Trophoblast cell (in vitro differentiated cells and primary cell): ENCODE measurements around the gene ATIC.

ENCODE experiments used
- DNase-seq, 2 donors: peaks; one replicate each; pipeline ENCODE4 v3.0.0-alpha.2; 2016
- H2AFZ ChIP-seq: 2 replicates; pipeline ENCODE4 v1.6.1; 2013; ENCODE audit warnings: low read length, moderate library complexity, mild to moderate bottlenecking; ENCODE audit not compliant: insufficient read depth, poor library complexity
- H2AK5ac ChIP-seq: 2 replicates; pipeline ENCODE4 v1.6.1; 2013; ENCODE audit warnings: mild to moderate bottlenecking, low read length
- H2BK120ac ChIP-seq: 2 replicates; pipeline ENCODE4 v1.6.1; 2013; ENCODE audit warnings: low read length, mild to moderate bottlenecking, moderate library complexity; ENCODE audit not compliant: insufficient read depth, poor library complexity
- H2BK12ac ChIP-seq: 2 replicates; pipeline ENCODE4 v1.6.1; 2013; ENCODE audit warnings: mild to moderate bottlenecking, low read length, moderate library complexity
- H2BK5ac ChIP-seq: 2 replicates; pipeline ENCODE4 v1.6.1; 2013; ENCODE audit warnings: low read length, low read depth, moderate library complexity, mild to moderate bottlenecking; ENCODE audit not compliant: poor library complexity
- H3K14ac ChIP-seq: 2 replicates; pipeline ENCODE4 v1.6.1; 2013; ENCODE audit warnings: mild to moderate bottlenecking, low read length
- H3K18ac ChIP-seq: 2 replicates; pipeline ENCODE4 v1.6.1; 2013; ENCODE audit warnings: mild to moderate bottlenecking, low read length
- H3K23ac ChIP-seq: 2 replicates; pipeline ENCODE4 v1.6.1; 2013; ENCODE audit warnings: low read length
- H3K27ac ChIP-seq: 2 replicates; pipeline ENCODE4 v1.5.1; 2013; ENCODE audit warnings: low read depth, mild to moderate bottlenecking, inconsistent platforms, low read length, moderate library complexity
- H3K27me3 ChIP-seq: 2 replicates; pipeline ENCODE4 v1.6.1; 2013; ENCODE audit warnings: inconsistent platforms, mild to moderate bottlenecking, low read length, moderate library complexity; ENCODE audit not compliant: insufficient read depth
- H3K36me3 ChIP-seq, 2 experiments: 1 replicate in 1 of 2; 2 replicates in 1 of 2; pipeline ENCODE4 v1.6.1; 2013; ENCODE audit warnings: low read length in 2 of 2, mild to moderate bottlenecking in 2 of 2, moderate library complexity in 1 of 2; ENCODE audit not compliant: insufficient read depth in 2 of 2, control insufficient read depth in 1 of 2
- H3K4ac ChIP-seq: 2 replicates; pipeline ENCODE4 v1.6.1; 2013; ENCODE audit warnings: low read depth, mild to moderate bottlenecking, low read length, moderate library complexity
- H3K4me1 ChIP-seq, 2 experiments: 1 replicate in 1 of 2; 2 replicates in 1 of 2; pipeline ENCODE4 v1.6.1; 2013; ENCODE audit warnings: low read length in 2 of 2, mild to moderate bottlenecking in 2 of 2, moderate library complexity in 1 of 2; ENCODE audit not compliant: insufficient read depth in 2 of 2, control insufficient read depth in 1 of 2
- H3K4me2 ChIP-seq: 2 replicates; pipeline ENCODE4 v1.6.1; 2013; ENCODE audit warnings: inconsistent platforms, mild to moderate bottlenecking, low read length, moderate library complexity
- H3K4me3 ChIP-seq: 2 replicates; pipeline ENCODE4 v1.5.1; 2013; ENCODE audit warnings: mild to moderate bottlenecking, low read depth, low read length, inconsistent platforms
- H3K79me1 ChIP-seq: one replicate; pipeline ENCODE4 v1.6.1; 2013; ENCODE audit warnings: low read length
- H3K79me2 ChIP-seq: 2 replicates; pipeline ENCODE4 v1.6.1; 2013; ENCODE audit warnings: low read length, mild to moderate bottlenecking; ENCODE audit not compliant: control insufficient read depth, insufficient read depth, poor library complexity
- H3K9ac ChIP-seq: 2 replicates; pipeline ENCODE4 v1.6.1; 2013; ENCODE audit warnings: mild to moderate bottlenecking, low read length
- H3K9me3 ChIP-seq: 2 replicates; pipeline ENCODE4 v1.6.1; 2013; ENCODE audit warnings: low read depth, mild to moderate bottlenecking, control low read depth, inconsistent platforms, low read length; ENCODE audit not compliant: insufficient read depth
- H4K12ac ChIP-seq: 2 replicates; pipeline ENCODE4 v1.6.1; 2013; ENCODE audit warnings: low read depth, mild to moderate bottlenecking, low read length, moderate library complexity
- H4K8ac ChIP-seq: 2 replicates; pipeline ENCODE4 v1.6.1; 2013; ENCODE audit warnings: low read depth, mild to moderate bottlenecking, low read length, moderate library complexity
- H4K91ac ChIP-seq: one replicate; pipeline ENCODE4 v1.6.1; 2013; ENCODE audit warnings: low read depth, mild to moderate bottlenecking, low read length, moderate library complexity
- WGBS: extraction: QIAGEN DNeasy Blood & Tissue Kit; methylation state at CpG from one replicate; pipeline ENCODE4 v1.1.7; 2013; ENCODE audit warnings: missing lambda C conversion rate; ENCODE audit not compliant: insufficient read length, insufficient coverage; ENCODE audit errors: extremely low coverage; 5-methylcytosine and 5-hydroxymethylcytosine counted together

ATIC gene

DNA sequence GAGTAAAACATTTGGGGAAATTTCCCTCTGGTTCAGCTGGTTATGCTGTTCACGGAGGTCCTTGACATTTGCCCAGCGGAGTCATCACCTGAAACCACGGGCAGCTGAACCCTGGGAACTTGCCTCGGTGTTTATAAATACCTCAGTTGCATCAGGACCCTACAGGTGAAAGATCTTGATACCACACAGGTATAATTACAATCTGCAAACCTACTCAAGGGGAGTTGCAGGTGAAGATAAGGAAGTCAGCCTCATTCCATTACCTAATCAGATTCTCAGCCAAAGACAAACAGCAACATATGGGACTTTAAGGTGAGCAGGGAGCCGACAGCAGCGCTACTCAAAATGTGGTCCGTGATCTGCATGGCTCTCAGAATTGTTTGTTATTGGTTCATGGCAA, 37.0 kb upstream of the ATIC start:
- Histone ChIP-seq H3K4me2 (no peak overlapping the region), H3K14ac (no peak overlapping the region), H4K8ac (no peak overlapping the region), H4K91ac (no peak overlapping the region), H2BK5ac (no peak overlapping the region), H2BK120ac (no peak overlapping the region), H3K18ac (no peak overlapping the region), H3K79me2 (no peaks in the 10 kb centered on the region), H3K27me3 (no peaks in the 10 kb centered on the region), H3K9me3 (no peaks in the 10 kb centered on the region), H2BK12ac (no peak overlapping the region), H3K23ac (no peak overlapping the region), H3K4ac (no peak overlapping the region), H2AK5ac (no peak overlapping the region), H4K12ac (no peak overlapping the region), H3K9ac (no peak overlapping the region), H3K4me1 (no peaks in the 10 kb centered on the region), H3K27ac (no peak overlapping the region), H3K79me1 (no peaks in the 10 kb centered on the region), H2AFZ (no peak overlapping the region), H3K36me3 (no peaks in the 10 kb centered on the region), H3K4me3 (no peak overlapping the region)
- WGBS, result no CpG with 5 or more reads among the region's 7 CpGs
- peak; percentile 25 to 48 for DNase-seq

DNA sequence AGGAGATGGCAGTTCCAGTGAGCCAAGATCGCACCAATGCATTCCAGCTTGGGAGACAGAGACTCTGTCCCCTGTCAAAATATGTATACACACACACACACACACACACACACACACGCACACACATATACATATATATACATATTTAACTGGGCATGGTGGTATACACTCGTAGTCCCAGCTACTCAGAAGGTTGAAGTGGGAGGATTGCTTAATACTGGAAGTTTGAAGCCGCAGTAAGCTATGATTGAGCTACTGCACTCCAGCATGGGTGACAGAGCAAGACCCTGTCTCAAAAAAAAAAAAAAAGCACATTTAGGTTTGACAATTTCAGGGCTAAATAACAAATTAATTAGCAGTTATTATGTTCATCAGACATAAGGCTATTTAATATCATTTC, 36.0 kb upstream of the ATIC start:
- H4K8ac ChIP-seq, result no peak overlapping the region
- no peaks in the 10 kb centered on the region for H3K79me1 ChIP-seq
- H2AFZ ChIP-seq, result no peak overlapping the region

DNA sequence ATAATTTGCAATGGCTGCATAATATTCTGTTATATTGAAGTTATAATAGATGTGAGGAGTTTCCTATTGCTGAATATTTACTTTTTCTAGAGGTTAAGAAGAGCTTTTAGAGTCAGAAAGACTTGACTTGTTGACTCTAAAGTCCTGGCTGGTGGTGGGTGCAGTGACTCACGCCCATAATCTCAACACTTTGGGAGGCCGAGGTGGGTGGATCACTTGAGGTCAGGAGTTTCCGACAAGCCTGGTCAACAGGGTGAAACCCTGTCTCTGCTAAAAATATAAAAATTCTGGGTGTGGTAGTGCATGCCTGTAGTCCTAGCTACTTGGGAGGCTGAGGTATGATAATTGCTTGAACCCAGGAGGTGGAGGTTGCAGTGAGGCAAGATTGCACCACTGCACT, 33.9 kb upstream of the ATIC start:
- H3K9me3 ChIP-seq, result peaks cover 2% of the 10 kb centered on the region
- H3K4me2 ChIP-seq, result no peak overlapping the region
- no peak overlapping the region for H3K23ac ChIP-seq
- no peak overlapping the region for H3K4me3 ChIP-seq
- no peak overlapping the region for H4K91ac ChIP-seq
- H2BK12ac ChIP-seq, result no peak overlapping the region
- no CpG with 5 or more reads among the region's 3 CpGs for WGBS
- H2AK5ac ChIP-seq, result no peak overlapping the region
- no peak overlapping the region for H3K4ac ChIP-seq
- no peak overlapping the region for H2BK120ac ChIP-seq
- H3K14ac ChIP-seq, result no peak overlapping the region
- H3K79me2 ChIP-seq, result no peaks in the 10 kb centered on the region
- H3K27me3 ChIP-seq, result no peaks in the 10 kb centered on the region
- H3K18ac ChIP-seq, result no peak overlapping the region
- H3K9ac ChIP-seq, result no peak overlapping the region
- no peak overlapping the region for H4K12ac ChIP-seq
- H2BK5ac ChIP-seq, result no peak overlapping the region
- DNase-seq, result peak; percentile 78 to 82
- H3K4me1 ChIP-seq, result no peaks in the 10 kb centered on the region
- H3K27ac ChIP-seq, result no peak overlapping the region
- H2AFZ ChIP-seq, result no peak overlapping the region
- no peak overlapping the region for H4K8ac ChIP-seq
- H3K36me3 ChIP-seq, result no peaks in the 10 kb centered on the region
- H3K79me1 ChIP-seq, result no peaks in the 10 kb centered on the region

More for the DNA sequence above, 36.0 kb upstream of the ATIC start:
- no peak overlapping the region for H2BK12ac ChIP-seq
- WGBS, result no CpG with 5 or more reads among the region's 4 CpGs
- H3K79me2 ChIP-seq, result no peaks in the 10 kb centered on the region
- H4K12ac ChIP-seq, result no peak overlapping the region
- H3K4me1 ChIP-seq, result no peaks in the 10 kb centered on the region
- H3K27me3 ChIP-seq, result no peaks in the 10 kb centered on the region
- no peak overlapping the region for H3K4ac ChIP-seq
- H2BK120ac ChIP-seq, result peak overlapping the region; percentile 22
- no peak overlapping the region for H3K18ac ChIP-seq
- H3K9ac ChIP-seq, result no peak overlapping the region
- DNase-seq, result no peak
- no peak overlapping the region for H3K4me2 ChIP-seq
- H3K23ac ChIP-seq, result no peak overlapping the region
- no peaks in the 10 kb centered on the region for H3K36me3 ChIP-seq
- no peak overlapping the region for H2AK5ac ChIP-seq
- peak overlapping the region; percentile 43 for H4K91ac ChIP-seq
- H3K4me3 ChIP-seq, result no peak overlapping the region
- no peak overlapping the region for H3K14ac ChIP-seq
- no peak overlapping the region for H3K27ac ChIP-seq
- no peaks in the 10 kb centered on the region for H3K9me3 ChIP-seq
- H2BK5ac ChIP-seq, result no peak overlapping the region

DNA sequence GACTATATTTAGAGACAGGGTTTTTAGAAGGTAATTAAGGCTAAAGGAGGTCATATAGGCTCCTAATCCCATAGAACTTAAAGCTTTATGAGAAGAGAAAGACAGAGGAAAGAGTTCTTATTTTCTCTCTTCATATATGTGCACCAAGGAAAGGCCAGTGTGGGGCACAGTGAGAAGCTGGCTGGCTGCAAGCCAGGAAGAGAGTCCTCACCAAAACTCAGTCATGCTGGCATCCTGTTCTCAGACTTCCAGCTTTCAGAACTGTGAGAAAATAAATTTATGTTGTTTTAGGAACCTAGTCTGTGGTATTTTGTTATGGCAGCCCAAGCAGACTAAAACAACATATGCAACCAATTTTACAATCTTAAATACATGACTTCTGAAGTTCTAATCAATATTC, 31.5 kb upstream of the ATIC start:
- Histone ChIP-seq H3K27ac (no peak overlapping the region), H3K36me3 (no peaks in the 10 kb centered on the region), H3K79me1 (no peaks in the 10 kb centered on the region), H3K4me1 (no peaks in the 10 kb centered on the region), H3K27me3 (no peaks in the 10 kb centered on the region), H4K12ac (no peak overlapping the region), H3K9me3 (peaks cover 2% of the 10 kb centered on the region), H2BK5ac (no peak overlapping the region), H3K9ac (no peak overlapping the region), H3K4ac (no peak overlapping the region), H3K79me2 (no peaks in the 10 kb centered on the region), H4K8ac (no peak overlapping the region), H2BK12ac (no peak overlapping the region), H3K4me3 (no peak overlapping the region), H3K4me2 (no peak overlapping the region), H3K18ac (no peak overlapping the region), H2AFZ (no peak overlapping the region), H3K23ac (no peak overlapping the region), H4K91ac (no peak overlapping the region), H3K14ac (no peak overlapping the region), H2BK120ac (no peak overlapping the region), H2AK5ac (no peak overlapping the region)
- DNase-seq, result no peak
